Measurements from ENCODE around the gene NAT8L.

Gene NAT8L

GRCh38 chr4:2062808-2063524 is 3.8 kb downstream of the NAT8L start:
- no peak for DNase-seq (ENCODE audit: low read depth in 2 of 2, low spot score in 1 of 2)

- no peak for DNase-seq (ENCODE audit: low read depth in 2 of 2, low spot score in 1 of 2)
These were observed 4.6 kb downstream of the NAT8L start for GRCh38 chr4:2063557-2064275.

- DNase-seq (ENCODE audit: low read depth in 2 of 2, low spot score in 1 of 2) = no peak
These were observed 5.3 kb downstream of the NAT8L start for GRCh38 chr4:2064276-2064991.

- no peak for DNase-seq (ENCODE audit: low read depth in 2 of 2, low spot score in 1 of 2)
These were observed 6.2 kb downstream of the NAT8L start for GRCh38 chr4:2065106-2065930.

GRCh38 chr4:2066011-2066551 is 7.0 kb downstream of the NAT8L start:
- no peak for DNase-seq (ENCODE audit: low read depth in 2 of 2, low spot score in 1 of 2)

GRCh38 chr4:2066571-2067445 is 7.7 kb downstream of the NAT8L start:
- no peak for DNase-seq (ENCODE audit: low read depth in 2 of 2, low spot score in 1 of 2)

- DNase-seq (ENCODE audit: low read depth in 2 of 2, low spot score in 1 of 2) = no peak
These were observed 8.5 kb downstream of the NAT8L start for GRCh38 chr4:2067446-2068197.

GRCh38 chr4:2068198-2068470 is 9.0 kb downstream of the NAT8L start:
- DNase-seq (ENCODE audit: low read depth in 2 of 2, low spot score in 1 of 2) = no peak

GRCh38 chr4:2068566-2068965 is 9.4 kb downstream of the NAT8L start:
- no peak for DNase-seq (ENCODE audit: low read depth in 2 of 2, low spot score in 1 of 2)

GRCh38 chr4:2069161-2069971 is 10.2 kb downstream of the NAT8L start:
- no peak for DNase-seq (ENCODE audit: low read depth in 2 of 2, low spot score in 1 of 2)

GRCh38 chr4:2069986-2070385 is 10.9 kb downstream of the NAT8L start:
- DNase-seq (ENCODE audit: low read depth in 2 of 2, low spot score in 1 of 2) = no peak

- DNase-seq (ENCODE audit: low read depth in 2 of 2, low spot score in 1 of 2) = no peak
These were observed 11.5 kb downstream of the NAT8L start for GRCh38 chr4:2070421-2071251.

- DNase-seq (ENCODE audit: low read depth in 2 of 2, low spot score in 1 of 2) = no peak
These were observed 12.3 kb downstream of the NAT8L start for GRCh38 chr4:2071252-2071911.

- no peak for DNase-seq (ENCODE audit: low read depth in 2 of 2, low spot score in 1 of 2)
These were observed 13.1 kb downstream of the NAT8L start for GRCh38 chr4:2071912-2072867.

GRCh38 chr4:2072971-2073807 is 14.1 kb downstream of the NAT8L start:
- DNase-seq (ENCODE audit: low read depth in 2 of 2, low spot score in 1 of 2) = no peak

All from stimulated activated CD8-positive, alpha-beta memory T cell treated with anti-CD3 and anti-CD28 coated beads, Interleukin-4, amount 100 ng/mL, for 1 hour (primary cell).